HG02571 (cell line): ENCODE data around the gene CDC42EP3.
A peak's percentile ranks its signal among the peaks of the same experiment; 100 is the strongest.

Experiments
- ATAC-seq: cut with Tn5 transposase; IDR thresholded peaks from one replicate; pipeline ENCODE4 v1.9.1; 2021; ENCODE audit warnings: mild to moderate bottlenecking, moderate library complexity; ENCODE audit not compliant: unreplicated experiment

Gene CDC42EP3

DNA sequence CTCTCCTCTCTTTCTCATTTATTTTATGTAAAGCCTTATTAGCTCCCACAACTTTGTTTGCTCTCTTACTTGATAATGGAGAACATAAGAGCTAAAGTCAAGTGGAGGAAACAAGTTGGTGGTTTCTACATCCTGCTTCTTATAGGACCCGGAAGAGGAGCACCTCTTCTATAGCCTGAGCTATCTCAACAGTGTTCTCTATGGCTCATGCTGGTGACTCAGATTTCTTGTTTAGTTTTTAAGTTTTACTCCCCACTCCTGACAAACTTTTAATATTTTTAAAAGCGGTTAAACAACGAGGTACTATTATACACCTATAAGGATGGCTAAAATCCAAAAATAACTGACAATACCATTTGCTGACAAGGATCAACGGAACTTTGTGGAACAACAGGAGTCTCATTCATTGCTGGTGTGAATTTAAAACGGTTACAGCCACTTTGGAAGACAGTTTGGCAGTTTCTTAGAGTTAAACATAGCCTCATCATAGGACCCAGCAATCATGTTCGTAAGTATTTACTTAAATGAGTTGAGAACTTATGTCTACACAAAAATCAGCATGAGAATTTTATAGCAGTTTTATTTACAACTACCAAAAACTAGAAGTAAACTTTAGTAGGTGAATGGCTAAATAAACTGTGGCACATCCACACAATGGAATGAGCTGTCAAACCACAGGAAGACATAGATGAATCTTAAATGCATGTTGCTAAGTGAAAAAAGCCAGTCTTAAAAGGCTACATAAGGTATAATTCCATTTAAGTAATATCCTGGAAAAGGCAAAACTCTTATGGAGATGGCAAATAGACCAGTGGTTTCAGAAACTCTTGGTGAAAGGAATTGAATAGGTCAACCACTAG is 12.7 kb upstream of the CDC42EP3 start:
- ATAC-seq = no peak

DNA sequence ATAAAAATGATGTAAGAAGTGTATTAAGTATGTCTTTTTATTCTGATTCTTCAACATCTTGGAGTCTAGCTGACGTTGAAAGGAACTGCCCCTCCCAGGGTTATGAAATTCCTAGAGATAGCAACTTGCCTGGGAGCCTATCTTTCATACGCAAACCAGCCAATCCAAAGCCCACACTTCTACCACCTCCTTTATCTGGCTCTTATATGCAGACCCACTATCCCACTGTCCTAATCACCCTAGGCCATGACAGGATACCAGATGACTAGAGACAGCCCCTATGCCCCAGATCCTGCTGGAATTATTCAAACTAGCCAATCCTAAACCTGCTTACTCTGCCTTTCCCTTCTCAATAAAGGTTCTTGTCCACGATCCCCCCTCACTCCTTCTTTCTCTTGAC is 11.8 kb upstream of the CDC42EP3 start:
- ATAC-seq = no peak

DNA sequence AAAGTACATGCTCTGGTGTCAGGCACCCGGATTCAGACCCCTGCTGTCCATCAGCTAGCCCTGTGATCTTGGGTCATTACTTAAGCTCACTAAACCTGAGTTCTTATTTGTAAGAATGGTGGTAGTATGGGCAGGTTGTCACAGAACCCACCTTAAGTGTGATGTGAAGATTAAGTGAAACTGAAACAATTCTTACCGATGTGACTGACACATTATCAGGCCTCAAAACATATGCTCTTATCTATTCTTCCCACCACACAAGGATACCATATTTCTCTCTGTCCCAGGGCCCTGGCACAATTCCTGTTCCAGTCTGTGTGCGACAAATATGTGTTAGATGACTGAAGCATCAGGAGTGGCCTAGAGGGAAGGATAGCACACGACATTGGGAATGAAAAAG is 11.0 kb upstream of the CDC42EP3 start:
- no peak for ATAC-seq

DNA sequence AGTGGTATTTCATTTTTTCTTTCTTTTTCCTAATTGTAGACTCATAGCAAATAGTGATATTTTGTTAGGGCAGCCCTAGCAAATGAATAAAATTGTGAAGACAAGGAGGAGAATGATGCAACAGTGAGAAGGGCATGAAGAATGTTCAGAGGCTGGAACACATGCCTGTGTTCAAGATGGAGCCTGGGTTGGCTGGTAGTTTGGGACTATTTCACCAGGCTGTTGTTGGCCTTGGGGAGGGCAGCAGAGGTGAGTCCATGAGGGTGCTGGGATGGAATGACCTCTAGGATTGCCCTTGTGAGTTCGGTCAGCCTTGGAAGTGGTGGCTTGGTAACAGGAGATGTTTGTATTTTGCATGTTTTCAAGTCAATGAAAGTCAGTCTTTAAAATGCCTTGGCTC is 10.1 kb upstream of the CDC42EP3 start:
- no peak for ATAC-seq

DNA sequence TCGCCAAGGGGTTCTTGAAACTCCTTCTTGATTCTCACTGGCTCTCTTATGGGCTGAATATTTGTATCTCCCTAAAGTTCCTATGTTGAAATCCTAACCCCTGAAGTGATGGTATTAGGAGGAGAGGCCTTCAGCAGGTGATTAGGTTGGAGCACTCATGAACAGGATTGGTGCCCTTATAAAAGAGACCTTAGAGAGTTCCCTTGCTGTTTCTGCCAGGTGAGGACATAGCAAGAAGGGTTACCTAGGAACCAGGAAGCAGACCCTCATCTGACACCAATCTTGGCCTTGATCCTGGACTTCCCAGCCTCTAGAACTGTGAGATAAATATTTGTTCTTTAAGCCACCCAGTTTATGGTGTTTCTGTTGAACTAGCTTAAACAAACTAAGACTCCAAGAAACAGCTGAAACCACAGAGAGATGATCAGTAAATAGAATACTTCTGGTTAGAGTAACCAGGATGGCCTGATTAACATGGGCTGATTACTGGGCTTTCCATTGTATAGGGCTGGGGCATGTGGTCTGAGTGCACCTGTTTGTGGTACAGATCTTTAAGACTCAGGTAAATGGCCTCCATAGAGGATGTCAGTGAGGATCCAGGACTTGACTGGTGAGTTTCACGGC is 7.7 kb upstream of the CDC42EP3 start:
- ATAC-seq = no peak

DNA sequence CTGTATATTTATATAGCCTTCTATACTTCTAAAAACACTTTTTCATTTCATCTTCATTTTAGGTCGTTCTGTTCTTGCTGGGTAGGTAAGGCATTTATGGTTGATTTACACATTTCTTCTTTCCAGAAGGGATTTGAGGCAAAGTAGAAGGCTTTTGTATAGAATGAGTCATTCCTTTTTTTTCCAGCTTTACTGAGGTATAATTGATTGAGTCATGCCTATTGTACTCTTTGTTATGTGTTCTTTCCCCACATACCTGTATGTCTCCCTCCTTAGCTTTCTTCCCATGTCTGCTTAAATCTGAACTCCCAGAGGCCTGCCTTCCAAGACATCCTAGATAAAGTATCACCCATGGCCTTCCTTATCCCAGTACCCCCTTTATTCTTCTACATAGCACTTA is 4.8 kb upstream of the CDC42EP3 start:
- ATAC-seq = no peak

DNA sequence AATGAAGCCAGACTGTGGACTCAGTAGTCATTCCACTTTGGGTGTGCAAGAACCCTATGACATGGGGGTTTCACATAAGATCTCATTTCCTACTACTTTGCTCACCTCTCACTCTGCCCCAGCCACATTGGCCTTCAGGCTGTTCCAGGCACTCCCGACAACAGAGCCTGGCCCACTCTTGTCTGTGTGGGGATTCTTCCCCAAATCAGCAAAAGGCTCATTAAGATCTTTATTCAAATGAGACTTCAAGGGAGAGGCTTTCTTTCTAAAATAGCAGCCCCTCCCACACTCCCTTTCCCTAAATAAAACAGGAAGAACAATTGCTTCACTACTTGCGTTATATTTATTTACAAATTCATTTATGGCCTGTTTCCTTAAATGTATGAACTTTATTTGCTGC is 3.5 kb upstream of the CDC42EP3 start:
- no peak for ATAC-seq

DNA sequence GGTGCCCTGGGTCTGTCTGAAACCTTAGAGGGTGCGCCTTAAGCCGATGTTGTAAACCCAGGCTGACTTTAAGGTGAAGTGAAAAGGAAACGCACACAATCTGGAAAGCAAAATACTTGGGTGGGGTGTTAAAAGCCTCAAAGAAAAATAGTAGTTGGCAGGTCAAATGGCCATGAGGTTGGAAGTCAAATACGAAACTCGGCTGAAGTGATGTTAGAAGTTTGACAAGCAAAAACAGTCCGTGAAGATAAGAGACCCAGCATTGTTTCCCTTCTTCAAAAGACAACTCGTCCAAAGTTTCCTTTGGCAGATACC is 1.4 kb upstream of the CDC42EP3 start:
- ATAC-seq = no peak

DNA sequence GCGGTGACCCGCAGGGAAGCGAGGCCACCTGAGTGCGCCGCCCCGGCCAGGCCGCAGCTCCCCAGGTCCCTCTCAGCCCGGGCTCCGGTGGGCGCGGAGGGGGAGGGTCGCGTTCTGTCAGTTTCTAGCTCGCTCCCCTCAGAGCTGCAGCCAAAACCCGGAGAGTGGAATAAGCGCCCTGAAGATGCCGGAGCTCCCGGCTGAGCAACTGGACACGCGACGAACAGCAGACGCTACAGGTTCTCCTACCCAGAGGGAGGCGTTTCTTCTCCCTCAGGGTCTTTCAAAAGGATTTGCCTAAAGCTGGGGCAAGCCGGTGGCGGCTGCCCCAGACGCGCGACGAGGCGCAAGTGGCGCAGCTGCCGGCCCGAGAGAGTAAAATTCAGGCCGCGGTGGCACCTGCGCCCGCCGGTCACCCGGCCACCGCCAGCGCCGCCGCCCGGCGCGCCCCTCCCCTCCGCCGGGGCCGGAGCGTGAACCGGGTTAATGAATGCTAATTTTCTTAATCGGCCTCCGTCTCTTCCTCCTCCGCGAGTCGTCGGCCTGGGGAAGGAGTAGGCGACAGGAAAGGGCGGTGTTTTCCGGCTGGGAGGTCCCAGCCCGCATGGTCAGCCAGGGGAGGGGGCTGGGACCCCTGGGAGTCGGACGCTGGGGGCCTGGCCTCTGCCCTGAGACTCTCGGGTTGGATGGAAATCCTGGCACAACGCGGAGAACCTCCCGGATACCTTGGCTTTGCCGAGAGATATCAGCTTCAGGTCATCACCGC is 845 bp upstream of the CDC42EP3 start:
- peak; percentile 40 for ATAC-seq

DNA sequence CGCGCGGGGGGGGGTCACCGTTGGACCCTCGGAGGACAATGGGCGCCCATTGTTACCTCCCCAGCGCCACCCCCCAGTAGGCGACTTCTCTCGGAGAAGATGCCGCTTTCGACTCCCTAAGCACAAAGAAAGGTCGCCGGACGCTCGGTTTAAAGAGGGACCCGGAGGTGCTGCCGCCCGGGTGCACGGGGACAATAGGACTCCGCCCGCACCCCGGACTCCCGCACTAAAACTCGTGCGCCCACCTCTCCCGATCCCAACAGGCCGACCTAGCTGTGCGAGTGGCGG is 318 bp upstream of the CDC42EP3 start:
- peak; percentile 28 for ATAC-seq

DNA sequence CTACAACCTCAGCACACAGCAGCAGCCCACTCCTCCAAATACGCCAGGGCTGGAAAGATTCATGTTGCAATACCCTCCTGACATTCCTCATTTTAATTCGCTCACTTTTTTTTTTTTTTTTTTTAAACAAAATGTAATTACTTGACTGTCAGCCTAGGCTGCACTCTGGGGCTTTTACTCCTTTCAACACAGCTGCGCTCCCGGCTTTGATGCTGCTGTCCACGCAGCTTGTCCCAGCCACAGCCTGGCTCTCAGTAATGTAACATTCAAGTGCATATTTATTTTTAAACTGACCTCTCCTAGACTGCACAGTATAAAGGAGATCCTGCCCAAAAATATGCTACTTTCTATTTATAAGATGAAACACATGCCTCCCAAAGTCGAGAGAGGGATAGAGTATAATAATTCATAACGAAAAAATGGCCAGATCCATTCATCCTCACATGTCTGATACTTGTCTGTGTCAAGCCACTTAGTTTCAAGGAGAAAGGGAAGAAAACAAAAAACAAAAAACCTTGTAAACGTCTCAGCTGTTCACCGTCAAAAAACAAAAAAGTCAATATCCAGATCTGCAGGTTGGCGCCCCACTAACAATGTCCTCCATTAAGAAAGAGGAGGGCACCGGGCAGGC is 949 bp downstream of the CDC42EP3 start:
- no peak for ATAC-seq

DNA sequence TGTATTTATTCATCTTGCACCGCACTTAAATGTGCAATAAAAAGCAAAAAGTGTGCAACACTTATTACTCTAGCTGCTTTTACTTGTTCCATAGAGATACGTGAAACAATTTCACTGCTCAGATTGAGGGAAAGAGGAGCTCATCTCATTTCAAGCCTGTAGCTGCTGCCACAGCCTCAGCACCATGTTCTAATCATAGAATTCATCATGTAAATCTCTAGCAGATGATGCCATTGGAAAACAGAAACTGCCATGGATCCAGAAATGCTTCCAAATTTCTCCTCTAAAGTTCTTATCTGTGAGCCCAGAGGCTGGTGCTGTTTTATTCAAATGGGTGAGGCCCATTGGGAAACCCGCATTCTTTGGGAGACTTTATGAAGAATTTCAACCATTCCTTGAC is 2.0 kb downstream of the CDC42EP3 start:
- no peak for ATAC-seq

DNA sequence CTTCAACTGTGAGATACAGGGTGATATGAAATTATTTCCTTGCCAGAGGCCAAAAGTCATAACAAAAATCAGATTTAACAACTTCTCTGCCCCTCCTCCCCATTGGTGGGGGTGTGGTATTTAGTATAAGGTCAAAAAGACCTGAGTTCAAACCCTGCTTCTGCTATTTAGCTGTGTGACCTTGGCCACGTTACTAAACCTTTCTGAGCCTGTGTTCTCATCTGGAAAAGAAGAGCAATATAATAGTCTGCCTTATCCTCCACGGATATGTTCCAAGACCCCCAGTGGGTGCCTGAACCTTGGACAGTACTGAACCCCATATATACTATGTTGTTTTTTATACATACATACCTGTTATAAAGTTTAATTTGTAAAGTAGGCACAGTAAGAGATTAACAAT is 3.7 kb downstream of the CDC42EP3 start:
- no peak for ATAC-seq

DNA sequence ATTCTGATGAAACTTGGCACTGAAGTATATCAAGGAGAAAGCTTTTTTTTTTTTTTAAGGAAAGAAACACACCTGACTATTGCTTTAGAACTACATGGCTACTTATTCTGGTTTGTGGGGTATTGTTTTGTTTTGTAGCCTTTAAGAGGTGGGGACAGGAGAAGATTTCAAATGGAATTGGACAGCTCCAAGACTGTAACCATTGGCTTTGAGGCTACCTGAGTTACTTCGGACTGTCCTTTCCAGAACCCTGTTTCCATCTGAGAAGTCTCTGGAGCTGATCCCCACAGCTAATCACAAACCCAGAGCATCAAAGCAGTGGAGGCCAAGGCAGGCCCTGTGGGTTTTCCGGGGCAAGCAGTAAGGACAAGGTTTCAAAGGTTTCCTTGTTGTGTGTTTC is 4.7 kb downstream of the CDC42EP3 start:
- no peak for ATAC-seq

DNA sequence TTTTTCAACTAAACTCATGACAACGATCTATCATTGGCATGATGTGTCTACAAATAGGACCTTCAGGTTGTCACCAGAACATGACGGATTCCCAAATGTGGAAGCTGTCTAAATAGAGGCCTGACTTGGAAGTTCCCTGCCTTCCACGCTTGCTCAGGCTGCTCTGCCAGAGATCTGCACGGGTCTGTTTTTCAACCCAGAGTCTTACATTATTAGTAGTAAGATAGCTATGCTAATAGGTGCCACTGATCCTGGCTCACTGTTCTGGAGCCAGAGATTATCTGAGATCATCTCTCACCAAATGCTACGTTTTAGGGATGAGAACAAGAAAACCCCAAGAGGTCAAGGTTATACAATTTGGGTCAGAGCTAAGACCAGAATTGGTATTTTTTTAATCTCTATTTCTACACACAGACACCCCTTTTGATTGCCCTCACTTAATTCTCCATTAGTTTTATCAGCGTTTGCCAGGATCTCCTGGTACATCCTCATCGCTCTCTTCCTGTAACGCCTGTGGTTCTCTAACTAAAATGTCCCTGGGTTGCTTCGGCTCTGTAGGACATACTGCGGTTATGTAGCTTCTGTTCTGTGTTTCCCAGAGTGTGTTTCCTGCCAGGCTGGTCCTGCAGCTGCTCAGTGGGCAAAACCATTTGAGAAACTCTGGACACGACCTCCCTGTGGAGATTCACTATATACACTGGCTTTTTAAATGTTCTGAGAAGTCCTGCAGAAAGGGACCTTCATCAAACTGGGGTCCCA is 5.7 kb downstream of the CDC42EP3 start:
- ATAC-seq = no peak

DNA sequence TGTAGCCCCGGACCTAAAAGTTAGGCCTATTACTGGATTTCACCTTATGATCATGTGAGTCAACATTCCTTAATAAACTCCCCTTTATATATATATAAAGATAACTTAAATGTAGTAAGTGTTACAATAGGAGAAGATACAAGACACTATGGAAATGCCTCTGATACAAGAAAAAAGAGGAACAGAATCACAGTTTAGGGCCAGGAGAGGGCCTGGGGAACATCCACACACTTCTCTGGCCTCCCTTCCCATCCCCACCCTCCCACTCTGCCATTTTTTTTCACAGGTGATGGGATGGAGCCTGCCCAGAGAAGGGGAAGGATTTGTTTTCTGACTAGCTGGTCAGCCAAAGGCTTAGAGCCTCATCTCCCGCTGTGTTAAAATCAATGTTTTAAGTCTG is 6.4 kb downstream of the CDC42EP3 start:
- ATAC-seq = no peak

DNA sequence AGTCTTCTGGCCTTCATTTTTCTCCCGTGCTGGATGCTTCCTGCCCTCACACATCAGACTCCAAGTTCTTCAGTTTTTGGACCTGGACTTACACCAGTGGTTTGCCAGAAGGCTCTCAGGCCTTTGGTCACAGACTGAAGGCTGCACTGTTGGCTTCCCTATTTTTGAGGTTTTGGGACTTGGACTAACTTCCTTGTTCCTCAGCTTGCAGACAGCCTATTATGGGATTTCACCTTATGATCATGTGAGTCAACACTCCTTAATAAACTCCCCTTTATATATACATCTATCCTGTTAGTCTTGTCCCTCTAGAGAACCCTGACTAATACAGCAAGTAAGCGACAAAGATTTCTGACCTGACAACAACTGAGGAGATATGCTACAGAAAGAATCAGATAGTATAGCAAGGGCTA is 7.2 kb downstream of the CDC42EP3 start:
- ATAC-seq = no peak

DNA sequence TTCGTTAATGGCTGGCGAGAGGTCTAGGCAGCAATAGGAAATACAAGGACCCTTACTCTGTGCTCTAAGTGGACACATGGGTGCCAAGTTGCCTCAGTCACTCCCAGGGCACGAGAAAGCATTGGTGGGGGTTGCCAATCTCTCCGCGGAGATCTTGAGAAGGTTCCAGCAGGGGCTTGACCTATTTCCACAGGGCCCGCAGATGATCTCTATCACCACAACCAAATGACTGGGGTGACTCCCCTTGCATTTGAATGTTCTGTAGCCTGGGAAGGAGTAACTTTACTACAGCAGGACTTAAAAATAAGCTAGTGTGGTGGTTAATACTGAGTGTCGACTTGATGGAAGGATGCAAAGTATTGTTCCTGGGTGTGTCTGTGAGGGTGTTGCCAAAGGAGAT is 8.1 kb downstream of the CDC42EP3 start:
- no peak for ATAC-seq

DNA sequence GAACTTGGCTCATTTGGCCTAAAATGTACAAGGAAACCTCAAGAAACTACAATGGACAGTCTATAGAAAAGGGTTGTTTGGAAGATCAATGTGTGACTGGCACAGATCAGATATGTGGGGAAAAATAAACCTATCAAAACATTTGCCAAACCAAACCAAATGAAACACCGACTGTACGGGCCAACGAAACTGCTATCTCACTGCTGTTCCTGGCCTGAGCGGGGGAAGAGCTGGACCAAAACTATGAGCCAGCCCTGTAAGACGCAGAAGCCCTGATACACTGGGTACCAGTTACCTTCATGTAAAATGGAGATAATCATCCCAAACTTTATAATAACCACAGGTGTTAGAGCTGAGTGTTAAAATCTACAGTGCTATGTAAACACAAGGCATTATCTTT is 11.7 kb downstream of the CDC42EP3 start:
- no peak for ATAC-seq

DNA sequence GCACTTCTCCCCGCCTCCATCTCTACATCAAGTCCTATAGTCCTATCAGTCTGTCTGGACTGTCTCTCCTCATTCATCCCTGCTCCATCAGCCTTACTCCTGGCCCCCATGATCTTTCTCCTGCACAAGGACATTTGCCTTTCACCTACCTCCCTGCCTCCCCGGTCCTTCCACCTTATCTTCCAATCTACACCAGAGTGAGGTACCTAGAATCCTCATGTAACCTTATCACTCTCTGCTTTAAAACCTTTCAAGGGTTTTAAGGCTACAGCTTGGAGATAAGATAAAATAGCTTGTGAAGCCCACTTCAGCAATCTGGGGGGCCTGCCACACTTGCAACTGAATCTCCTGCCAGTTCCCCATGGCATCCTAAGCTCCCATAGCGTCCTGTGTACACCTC is 12.8 kb downstream of the CDC42EP3 start:
- ATAC-seq = no peak

DNA sequence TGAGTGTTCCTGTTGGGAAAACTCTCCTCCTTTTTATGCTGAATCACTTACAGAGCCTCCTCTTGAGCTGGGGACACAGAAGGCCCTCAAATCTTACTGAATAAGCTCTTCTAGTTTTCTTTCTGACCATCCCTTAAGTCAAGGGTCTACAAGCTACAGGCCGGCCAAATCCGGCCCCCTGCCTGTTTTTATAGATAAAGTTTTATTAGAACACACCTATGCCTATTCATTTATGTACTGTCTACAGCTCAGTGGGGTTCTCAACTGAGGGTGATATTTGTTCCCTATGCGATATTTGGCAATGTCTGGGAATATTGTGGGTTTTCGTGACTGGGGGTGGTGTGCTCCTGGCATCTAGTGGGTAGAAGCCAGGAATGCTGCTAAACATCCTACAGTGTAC is 14.0 kb downstream of the CDC42EP3 start:
- no peak for ATAC-seq
